Measurements from ENCODE around the gene TMEM44. TPM values are rescaled to one million over a fixed set of nuclear protein-coding genes. Genes with fewer than 3 reads are reported as not detected.
A peak's percentile ranks its signal among the peaks of the same experiment; 100 is the strongest.

Gene TMEM44
- total RNA-seq, 1 experiment from 2014 or later = 8.3 TPM

GRCh38 chr3:194619741-194620140, 13.5 kb downstream of the TMEM44 start:
- no peaks in the 10 kb centered on the region for H3K9me3 Mint-ChIP-seq (ENCODE audit: unreplicated experiment)
- no peaks in the 10 kb centered on the region for H3K27me3 Mint-ChIP-seq (ENCODE audit: insufficient read depth, unreplicated experiment)
- intact Hi-C loops (cut with micrococcal nuclease) = no loop called here
- H3K36me3 Mint-ChIP-seq (ENCODE audit: insufficient read depth, unreplicated experiment) = peaks cover 12% of the 10 kb centered on the region
- no peaks in the 10 kb centered on the region for H3K4me1 Mint-ChIP-seq (ENCODE audit: insufficient read depth, unreplicated experiment)
- no peak overlapping the region for H3K4me3 Mint-ChIP-seq (ENCODE audit: unreplicated experiment)
- no peak for DNase-seq (ENCODE audit: unreplicated experiment)
- ChIA-PET POLR2A (no interaction called here), CTCF (interaction anchor here (1.1 kb wide), 1 partner anchor 14 kb away, joined by 3 read pairs; the partner anchor contains the start of gene TMEM44)
- BruUV-seq (replicated peaks) = no TSS peak
- TF ChIP-seq, protein P1, sequence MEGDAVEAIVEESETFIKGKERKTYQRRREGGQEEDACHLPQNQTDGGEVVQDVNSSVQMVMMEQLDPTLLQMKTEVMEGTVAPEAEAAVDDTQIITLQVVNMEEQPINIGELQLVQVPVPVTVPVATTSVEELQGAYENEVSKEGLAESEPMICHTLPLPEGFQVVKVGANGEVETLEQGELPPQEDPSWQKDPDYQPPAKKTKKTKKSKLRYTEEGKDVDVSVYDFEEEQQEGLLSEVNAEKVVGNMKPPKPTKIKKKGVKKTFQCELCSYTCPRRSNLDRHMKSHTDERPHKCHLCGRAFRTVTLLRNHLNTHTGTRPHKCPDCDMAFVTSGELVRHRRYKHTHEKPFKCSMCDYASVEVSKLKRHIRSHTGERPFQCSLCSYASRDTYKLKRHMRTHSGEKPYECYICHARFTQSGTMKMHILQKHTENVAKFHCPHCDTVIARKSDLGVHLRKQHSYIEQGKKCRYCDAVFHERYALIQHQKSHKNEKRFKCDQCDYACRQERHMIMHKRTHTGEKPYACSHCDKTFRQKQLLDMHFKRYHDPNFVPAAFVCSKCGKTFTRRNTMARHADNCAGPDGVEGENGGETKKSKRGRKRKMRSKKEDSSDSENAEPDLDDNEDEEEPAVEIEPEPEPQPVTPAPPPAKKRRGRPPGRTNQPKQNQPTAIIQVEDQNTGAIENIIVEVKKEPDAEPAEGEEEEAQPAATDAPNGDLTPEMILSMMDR (IDR thresholded peaks at IDR 0.05; ENCODE audit: unreplicated experiment) = no peak
- no peak overlapping the region for H3K27ac Mint-ChIP-seq (ENCODE audit: low read depth, unreplicated experiment)

GRCh38 chr3:194618858-194619608, 14.2 kb downstream of the TMEM44 start:
- Mint-ChIP-seq H3K4me3 (ENCODE audit: unreplicated experiment) (no peak overlapping the region), H3K9me3 (ENCODE audit: unreplicated experiment) (no peaks in the 10 kb centered on the region), H3K27me3 (ENCODE audit: insufficient read depth, unreplicated experiment) (no peaks in the 10 kb centered on the region), H3K36me3 (ENCODE audit: insufficient read depth, unreplicated experiment) (peaks cover 12% of the 10 kb centered on the region), H3K4me1 (ENCODE audit: insufficient read depth, unreplicated experiment) (no peaks in the 10 kb centered on the region), H3K27ac (ENCODE audit: low read depth, unreplicated experiment) (no peak overlapping the region)
- DNase-seq (ENCODE audit: unreplicated experiment) = no peak
- ChIA-PET POLR2A (no interaction called here), CTCF (interaction anchor here (1.1 kb wide), 1 partner anchor 15 kb away, joined by 3 read pairs; the partner anchor contains the start of gene TMEM44)
- intact Hi-C loops (cut with micrococcal nuclease) = no loop called here
- TF ChIP-seq, protein P1 (IDR thresholded peaks at IDR 0.05; ENCODE audit: unreplicated experiment) = no peak
- BruUV-seq (replicated peaks) = no TSS peak

DNA sequence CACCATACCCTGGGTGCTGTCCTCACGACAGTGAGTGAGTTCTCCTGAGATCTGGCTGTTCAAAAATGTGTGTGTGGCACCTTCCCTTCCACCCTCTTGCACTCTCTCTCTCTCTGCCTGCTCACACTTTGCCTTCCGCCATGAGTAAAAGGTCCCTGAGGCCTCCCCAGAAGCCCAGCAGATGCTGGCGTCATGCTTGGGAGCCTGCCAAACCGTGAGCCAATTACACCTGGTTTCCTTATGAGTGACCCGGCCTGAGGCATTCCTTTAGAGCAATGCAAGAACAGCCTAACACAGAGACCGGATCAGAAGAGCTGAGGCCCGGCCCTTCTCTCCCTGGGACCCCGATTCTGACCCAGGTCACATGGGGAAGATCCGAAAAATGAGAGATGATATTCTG, 15.4 kb downstream of the TMEM44 start:
- no TSS peak for BruUV-seq (replicated peaks)
- POLR2A ChIA-PET = no interaction called here
- H3K4me1 Mint-ChIP-seq (ENCODE audit: insufficient read depth, unreplicated experiment) = no peaks in the 10 kb centered on the region

DNA sequence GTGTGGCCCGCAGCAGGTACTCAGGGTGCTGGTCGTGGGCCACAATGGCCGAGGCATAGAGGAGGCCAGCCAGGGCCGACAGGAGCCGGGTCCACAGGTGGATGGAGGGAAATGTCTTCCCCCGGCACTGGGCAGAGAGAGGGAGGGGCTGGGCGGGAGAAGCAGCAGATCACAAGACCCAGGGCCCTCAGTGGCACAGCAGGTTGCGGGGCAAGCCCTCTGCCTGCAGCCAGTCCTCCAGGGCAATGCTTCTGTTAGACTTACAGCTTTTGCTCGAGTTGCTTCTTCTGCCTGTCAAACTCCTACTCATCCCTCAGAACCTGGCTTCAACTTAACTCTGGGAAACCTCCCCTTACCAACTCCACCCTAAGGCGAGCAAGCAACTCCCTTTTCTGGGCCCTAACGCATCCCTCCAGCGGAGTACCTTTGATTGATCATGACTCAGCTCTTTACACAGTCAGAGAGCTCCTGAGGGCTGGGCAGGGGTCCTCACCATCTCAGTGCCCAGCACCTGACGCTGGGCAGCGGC, 16.0 kb downstream of the TMEM44 start:
- H3K27ac Mint-ChIP-seq (ENCODE audit: low read depth, unreplicated experiment) = no peak overlapping the region
- H3K36me3 Mint-ChIP-seq (ENCODE audit: insufficient read depth, unreplicated experiment) = peaks cover 5% of the 10 kb centered on the region
- H3K9me3 Mint-ChIP-seq (ENCODE audit: unreplicated experiment) = no peaks in the 10 kb centered on the region
- H3K4me1 Mint-ChIP-seq (ENCODE audit: insufficient read depth, unreplicated experiment) = no peaks in the 10 kb centered on the region
- DNase-seq (ENCODE audit: unreplicated experiment) = no peak
- ChIA-PET CTCF (interaction anchor here (0.7 kb wide), 1 partner anchor 21 kb away, joined by 3 read pairs; no protein-coding TSS in a partner anchor), POLR2A (no interaction called here)
- no peak overlapping the region for H3K4me3 Mint-ChIP-seq (ENCODE audit: unreplicated experiment)
- TF ChIP-seq, protein P1 (IDR thresholded peaks at IDR 0.05; ENCODE audit: unreplicated experiment) = no peak
- H3K27me3 Mint-ChIP-seq (ENCODE audit: insufficient read depth, unreplicated experiment) = no peaks in the 10 kb centered on the region
- intact Hi-C loops (cut with micrococcal nuclease) = no loop called here
- no TSS peak for BruUV-seq (replicated peaks)

More for the DNA sequence above, 15.4 kb downstream of the TMEM44 start:
- intact Hi-C loops (cut with micrococcal nuclease) = no loop called here
- TF ChIP-seq, protein P1 (IDR thresholded peaks at IDR 0.05; ENCODE audit: unreplicated experiment) = no peak
- Mint-ChIP-seq H3K36me3 (ENCODE audit: insufficient read depth, unreplicated experiment) (peaks cover 8% of the 10 kb centered on the region), H3K27me3 (ENCODE audit: insufficient read depth, unreplicated experiment) (no peaks in the 10 kb centered on the region), H3K4me3 (ENCODE audit: unreplicated experiment) (no peak overlapping the region), H3K27ac (ENCODE audit: low read depth, unreplicated experiment) (no peak overlapping the region), H3K9me3 (ENCODE audit: unreplicated experiment) (no peaks in the 10 kb centered on the region)
- DNase-seq (ENCODE audit: unreplicated experiment) = peak; percentile 63
- CTCF ChIA-PET = no interaction called here
